Measurements from ENCODE around the gene CDK2AP2. TPM values are rescaled to one million over a fixed set of nuclear protein-coding genes. Genes with fewer than 3 reads are reported as not detected.

The CDK2AP2 gene
- total RNA-seq, 3 donors from 2014 or later (not counting 1 experiment from before 2014, with no cell fraction given) = 57.9 to 67.7 (median 65.5) TPM

GRCh38 chr11:67525275-67525976, 17.5 kb upstream of the CDK2AP2 start:
- Histone ChIP-seq H3K27ac (ENCODE audit: low read length) (no peak overlapping the region), H3K9me3 (ENCODE audit: control insufficient read depth, insufficient read depth, low read length) (no peaks in the 10 kb centered on the region), H3K36me3 (ENCODE audit: control insufficient read depth, insufficient read depth, low read length) (no peaks in the 10 kb centered on the region), H3K4me1 (ENCODE audit: control insufficient read depth, insufficient read depth, low read length) (no peaks in the 10 kb centered on the region), H3K4me3 (ENCODE audit: low read length) (no peak overlapping the region), H3K27me3 (ENCODE audit: control insufficient read depth, insufficient read depth, low read length) (no peaks in the 10 kb centered on the region)
- Mint-ChIP-seq H3K9me3 (no peaks in the 10 kb centered on the region), H3K27ac (no peak overlapping the region), H3K4me1 (no peaks in the 10 kb centered on the region), H3K4me3 (no peak overlapping the region), H3K27me3 (ENCODE audit: low read depth in 2 of 2) (peaks cover 0 to 5% of the 10 kb centered on the region in 2 donors), H3K36me3 (no peaks in the 10 kb centered on the region)
- intact Hi-C loops (cut with micrococcal nuclease) = no loop called here
- ATAC-seq = no peak
- no peak for DNase-seq
- no peak for TF ChIP-seq CTCF (IDR thresholded peaks at IDR 0.05)
- WGBS (ENCODE audit: insufficient coverage) = 80% methylated on average over 5 of the region's 5 CpGs

- no peaks in the 10 kb centered on the region for H3K4me1 ChIP-seq (ENCODE audit: control insufficient read depth, insufficient read depth, low read length)
- WGBS (ENCODE audit: insufficient coverage) = 77% methylated on average over 9 of the region's 9 CpGs
- Mint-ChIP-seq H3K4me1 (no peaks in the 10 kb centered on the region), H3K36me3 (no peaks in the 10 kb centered on the region), H3K9me3 (no peaks in the 10 kb centered on the region), H3K27ac (no peak overlapping the region), H3K27me3 (ENCODE audit: low read depth in 2 of 2) (peaks cover 0 to 5% of the 10 kb centered on the region in 2 donors), H3K4me3 (no peak overlapping the region)
- H3K27ac ChIP-seq (ENCODE audit: low read length) = no peak overlapping the region
- H3K27me3 ChIP-seq (ENCODE audit: control insufficient read depth, insufficient read depth, low read length) = no peaks in the 10 kb centered on the region
- no peak overlapping the region for H3K4me3 ChIP-seq (ENCODE audit: low read length)
- intact Hi-C loops (cut with micrococcal nuclease) = no loop called here
- ATAC-seq (no peak), DNase-seq (no peak)
- H3K36me3 ChIP-seq (ENCODE audit: control insufficient read depth, insufficient read depth, low read length) = no peaks in the 10 kb centered on the region
- TF ChIP-seq CTCF (IDR thresholded peaks at IDR 0.05) = no peak
- H3K9me3 ChIP-seq (ENCODE audit: control insufficient read depth, insufficient read depth, low read length) = no peaks in the 10 kb centered on the region
Observed at GRCh38 chr11:67524480-67524808, 16.5 kb upstream of the CDK2AP2 start.

GRCh38 chr11:67523556-67524479, 15.9 kb upstream of the CDK2AP2 start:
- Mint-ChIP-seq H3K4me3 (no peak overlapping the region), H3K27me3 (ENCODE audit: low read depth in 2 of 2) (peaks cover 0 to 5% of the 10 kb centered on the region in 2 donors), H3K27ac (no peak overlapping the region), H3K4me1 (no peaks in the 10 kb centered on the region), H3K9me3 (no peaks in the 10 kb centered on the region), H3K36me3 (no peaks in the 10 kb centered on the region)
- Histone ChIP-seq H3K4me1 (ENCODE audit: control insufficient read depth, insufficient read depth, low read length) (no peaks in the 10 kb centered on the region), H3K4me3 (ENCODE audit: low read length) (no peak overlapping the region), H3K27ac (ENCODE audit: low read length) (no peak overlapping the region), H3K9me3 (ENCODE audit: control insufficient read depth, insufficient read depth, low read length) (no peaks in the 10 kb centered on the region), H3K36me3 (ENCODE audit: control insufficient read depth, insufficient read depth, low read length) (no peaks in the 10 kb centered on the region), H3K27me3 (ENCODE audit: control insufficient read depth, insufficient read depth, low read length) (no peaks in the 10 kb centered on the region)
- intact Hi-C loops (cut with micrococcal nuclease) = no loop called here
- DNase-seq (no peak), ATAC-seq (no peak)
- 85% methylated on average over 25 of the region's 25 CpGs for WGBS (ENCODE audit: insufficient coverage)
- TF ChIP-seq CTCF (IDR thresholded peaks at IDR 0.05) = no peak

All from natural killer cell (primary cell).